Activated CD8-positive, alpha-beta T cell treated with anti-CD3 and anti-CD28 coated beads for 36 hours (primary cell): ENCODE results near the gene VTI1A. TPM values are rescaled to one million over a fixed set of nuclear protein-coding genes. Genes with fewer than 3 reads are reported as not detected.

Experiments used
- ATAC-seq: fragments of 200-7000 bp; cut with Tn5 transposase; one replicate; pipeline ENCODE4 v1.10.0; 2021; ENCODE audit warnings: mild to moderate bottlenecking, moderate library complexity
- CTCF ChIA-PET: fragments of 350-600 bp; sonication (Branson Sonifier 250); formaldehyde crosslinking; loops from one replicate; lab custom pipeline; 2021; ENCODE audit warnings: antibody characterized with exemption; lab: Charles Lee
- POLR2A ChIA-PET: fragments of 350-600 bp; sonication (Branson Sonifier 250); formaldehyde crosslinking; loops from one replicate; lab custom pipeline; 2021; ENCODE audit warnings: antibody characterized with exemption; lab: Charles Lee
- DNase-seq: peaks from one replicate; pipeline ENCODE4 v3.0.0-alpha.2; 2020
- H3K27ac Mint-ChIP-seq: one replicate; pipeline ENCODE4 v1.8.0; 2021; ENCODE audit warnings: mild to moderate bottlenecking, mixed read lengths
- H3K27me3 Mint-ChIP-seq: one replicate; pipeline ENCODE4 v1.8.0; 2021; ENCODE audit warnings: mixed read lengths
- H3K36me3 Mint-ChIP-seq: one replicate; pipeline ENCODE4 v1.8.0; 2021; ENCODE audit warnings: low read depth, mixed read lengths
- H3K4me1 Mint-ChIP-seq: one replicate; pipeline ENCODE4 v1.8.0; 2021; ENCODE audit warnings: low read depth, mixed read lengths
- H3K4me3 Mint-ChIP-seq: one replicate; pipeline ENCODE4 v1.8.0; 2021; ENCODE audit warnings: mild to moderate bottlenecking, moderate library complexity, mixed read lengths
- H3K9me3 Mint-ChIP-seq: one replicate; pipeline ENCODE4 v1.8.0; 2021; ENCODE audit warnings: mixed read lengths
- CTCF ChIP-seq: fragments of 200-600 bp; IDR thresholded peaks from one replicate; pipeline ENCODE4 v1.8.0; 2022; ENCODE audit warnings: antibody characterized with exemption, mild to moderate bottlenecking
- intact Hi-C: fragments of 100-400 bp; cut with micrococcal nuclease; formaldehyde crosslinking; loops from one replicate; pipeline ENCODE4 v1.10.0; 2022
- total RNA-seq, 2 experiments: library from RNA; stranded (reverse); gene quantifications; one replicate each; pipeline ENCODE4 v1.2.3, GENCODE V29; 2021

Gene VTI1A
- total RNA-seq, 2 experiments from 2014 or later = 29.4 to 30.0 TPM

DNA sequence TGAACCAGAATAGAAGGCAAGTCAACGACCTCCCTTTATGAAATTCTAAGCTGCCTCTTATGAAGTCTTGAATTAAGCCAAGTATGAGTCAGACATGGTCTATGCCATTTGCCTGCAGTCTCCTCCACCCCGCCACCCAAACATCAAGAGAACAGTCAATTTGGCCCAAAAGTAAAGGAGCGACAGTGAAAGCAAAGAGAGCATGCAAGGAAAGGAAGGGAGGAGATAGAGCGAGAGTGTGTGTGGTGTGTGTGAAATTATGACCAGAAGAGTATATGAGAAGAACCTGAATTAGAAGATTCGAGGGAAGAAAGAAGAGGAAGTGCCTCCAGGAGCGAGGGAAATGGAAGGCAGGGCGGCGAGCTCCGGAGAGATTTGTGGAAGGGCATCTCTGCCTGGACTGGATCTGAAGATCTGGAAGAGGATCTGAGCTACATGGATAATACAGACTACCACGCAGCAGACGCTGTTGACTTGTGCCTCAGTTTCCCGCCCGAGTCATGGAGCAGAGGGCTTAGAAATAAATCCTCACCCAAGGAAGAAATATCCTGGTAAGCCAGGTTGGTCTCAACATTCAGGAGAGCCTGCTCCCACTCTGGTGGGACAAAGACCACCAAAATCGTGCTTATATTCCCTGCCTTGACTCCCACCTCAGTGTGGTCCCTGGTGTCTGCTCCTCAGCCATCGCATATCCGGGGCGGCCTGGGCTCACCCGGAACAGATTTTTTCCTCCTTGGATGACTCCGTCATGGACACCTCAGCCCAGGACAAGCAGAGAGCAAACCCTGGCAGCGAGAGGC, 760 bp upstream of the VTI1A start:
- no peaks in the 10 kb centered on the region for H3K27me3 Mint-ChIP-seq
- peak overlapping the region; percentile 88 for H3K4me3 Mint-ChIP-seq
- no peaks in the 10 kb centered on the region for H3K9me3 Mint-ChIP-seq
- intact Hi-C loops = no loop called here
- ChIA-PET CTCF (interaction anchor here (1.2 to 1.9 kb wide), 6 partner anchors 11 to 71 kb away, joined by 3 to 10 read pairs (median 7); no protein-coding TSS in a partner anchor), POLR2A (interaction anchor here (1.2 to 2.9 kb wide), 8 partner anchors 10 to 78 kb away, joined by 3 to 33 read pairs (median 5); partner anchors contain the start of gene ACSL5)
- no peak for ATAC-seq
- TF ChIP-seq CTCF = no peak
- H3K27ac Mint-ChIP-seq = peak overlapping the region; percentile 92
- peaks cover 38% of the 10 kb centered on the region for H3K36me3 Mint-ChIP-seq
- peak; percentile 26 for DNase-seq
- peaks cover 51% of the 10 kb centered on the region for H3K4me1 Mint-ChIP-seq

GRCh38 chr10:112447620-112447928, 559 bp downstream of the VTI1A start:
- peaks cover 47% of the 10 kb centered on the region for H3K4me1 Mint-ChIP-seq
- DNase-seq (no peak), ATAC-seq (no peak)
- intact Hi-C loops = no loop called here
- ChIA-PET POLR2A (interaction anchor here (0.7 to 2.9 kb wide), 11 partner anchors 9 to 327 kb away, joined by 3 to 33 read pairs (median 4); partner anchors contain the start of gene ACSL5), CTCF (interaction anchor here (1.2 to 1.9 kb wide), 2 partner anchors 12 to 25 kb away, joined by 7 to 10 read pairs; no protein-coding TSS in a partner anchor)
- no peaks in the 10 kb centered on the region for H3K9me3 Mint-ChIP-seq
- H3K27ac Mint-ChIP-seq = peak overlapping the region; percentile 92
- H3K4me3 Mint-ChIP-seq = peak overlapping the region; percentile 88
- no peaks in the 10 kb centered on the region for H3K27me3 Mint-ChIP-seq
- H3K36me3 Mint-ChIP-seq = peaks cover 29% of the 10 kb centered on the region
- no peak for TF ChIP-seq CTCF

GRCh38 chr10:112448888-112449287, 1.9 kb downstream of the VTI1A start:
- H3K27ac Mint-ChIP-seq = no peak overlapping the region
- peaks cover 40% of the 10 kb centered on the region for H3K4me1 Mint-ChIP-seq
- no peak for TF ChIP-seq CTCF
- ATAC-seq (no peak), DNase-seq (no peak)
- ChIA-PET CTCF (interaction anchor here (1.2 kb wide), 2 partner anchors 8 to 23 kb away, joined by 3 to 4 read pairs; no protein-coding TSS in a partner anchor), POLR2A (no interaction called here)
- H3K27me3 Mint-ChIP-seq = no peaks in the 10 kb centered on the region
- H3K36me3 Mint-ChIP-seq = peaks cover 28% of the 10 kb centered on the region
- H3K9me3 Mint-ChIP-seq = no peaks in the 10 kb centered on the region
- intact Hi-C loops = no loop called here
- H3K4me3 Mint-ChIP-seq = peak overlapping the region; percentile 88

DNA sequence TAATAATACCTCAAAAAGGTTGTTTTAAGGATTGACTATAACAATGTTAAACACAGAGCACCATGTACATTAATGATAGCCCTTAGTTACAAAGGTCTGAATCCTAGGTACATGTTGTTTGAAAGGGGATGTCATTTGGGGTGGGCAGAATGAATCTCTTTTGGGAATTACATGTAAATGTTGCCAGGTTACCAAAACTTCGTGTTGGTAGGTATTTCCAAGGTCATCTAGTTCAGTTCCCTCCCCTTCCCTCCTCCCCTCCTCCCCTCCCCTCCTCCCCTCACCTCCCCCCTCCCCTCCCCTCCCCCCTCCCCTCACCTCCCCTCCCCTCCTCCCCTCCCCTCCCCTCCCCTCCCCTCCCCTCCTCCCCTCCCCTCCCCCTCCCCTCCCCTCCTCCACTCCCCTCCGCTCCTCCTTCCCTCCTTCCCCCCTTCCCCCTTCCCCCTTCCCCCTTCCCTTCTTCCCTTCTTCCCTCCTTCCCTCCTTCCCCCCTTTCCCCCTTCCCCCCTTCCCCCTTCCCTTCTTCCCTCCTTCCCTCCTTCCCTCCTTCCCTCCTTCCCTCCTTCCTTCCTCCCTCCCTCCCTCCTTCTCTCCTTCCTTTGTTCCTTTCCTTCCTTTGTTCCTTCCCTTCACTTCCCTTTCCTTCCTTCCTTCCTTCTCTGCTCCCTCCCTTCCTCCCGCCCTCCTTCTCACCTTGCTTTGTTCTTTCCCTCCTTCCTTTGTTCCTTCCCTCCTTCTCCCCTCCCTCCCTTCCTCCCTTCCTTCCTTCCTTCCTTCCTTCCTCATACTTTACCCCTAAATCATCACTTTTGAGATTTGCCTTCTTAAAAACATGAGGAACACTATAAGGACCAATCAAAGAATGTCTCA, 8.1 kb downstream of the VTI1A start:
- peak overlapping the region; percentile 16 for H3K4me3 Mint-ChIP-seq
- ATAC-seq = no peak
- ChIA-PET CTCF (interaction anchor here (0.9 to 2.3 kb wide), 2 partner anchors 16 to 69 kb away, joined by 3 to 19 read pairs; no protein-coding TSS in a partner anchor), POLR2A (interaction anchor here (0.8 to 2.3 kb wide), 5 partner anchors 8 to 80 kb away, joined by 3 to 12 read pairs (median 3); partner anchors contain the start of genes VTI1A and ZDHHC6)
- peaks cover 23% of the 10 kb centered on the region for H3K4me1 Mint-ChIP-seq
- no peaks in the 10 kb centered on the region for H3K27me3 Mint-ChIP-seq
- H3K9me3 Mint-ChIP-seq = no peaks in the 10 kb centered on the region
- no peak for DNase-seq
- H3K27ac Mint-ChIP-seq = peak overlapping the region; percentile 87
- no peak for TF ChIP-seq CTCF
- peaks cover 10% of the 10 kb centered on the region for H3K36me3 Mint-ChIP-seq
- intact Hi-C loops = no loop called here
